Measurements from ENCODE around the gene SOX8. TPM values are rescaled to one million over a fixed set of nuclear protein-coding genes. Genes with fewer than 3 reads are reported as not detected.

SOX8 gene
- total RNA-seq, 4 donors from 2014 or later = 3.0 to 27.7 (median 11.4) TPM

GRCh38 chr16:977081-977701, 4.4 kb upstream of the SOX8 start:
- WGBS, 2 donors = 36% methylated on average over 25 of the region's 28 CpGs
- intact Hi-C loops (cut with DNase I; ENCODE audit: low total_unique reads) = no loop called here
- no peak for TF ChIP-seq POLR2A (IDR thresholded peaks at IDR 0.05)
- H3K4me3 ChIP-seq (ENCODE audit: low read depth, poor library complexity, severe bottlenecking) = no peak overlapping the region
- no peak for DNase-seq (ENCODE audit: low spot score in 2 of 2)

GRCh38 chr16:977896-978295, 3.7 kb upstream of the SOX8 start:
- no peak overlapping the region for H3K4me3 ChIP-seq (ENCODE audit: low read depth, poor library complexity, severe bottlenecking)
- no peak for DNase-seq (ENCODE audit: low spot score in 2 of 2)
- WGBS, 2 donors = 94% methylated on average over 8 of the region's 8 CpGs
- intact Hi-C loops (cut with DNase I; ENCODE audit: low total_unique reads) = no loop called here
- TF ChIP-seq CTCF (IDR thresholded peaks at IDR 0.05) = no peak
- TF ChIP-seq POLR2A (IDR thresholded peaks at IDR 0.05) = no peak

- DNase-seq (ENCODE audit: low spot score in 2 of 2) = no peak
Measured at GRCh38 chr16:978403-978802, 3.2 kb upstream of the SOX8 start.

GRCh38 chr16:979147-979546, 2.4 kb upstream of the SOX8 start:
- DNase-seq (ENCODE audit: low spot score in 2 of 2) = no peak
- 84 to 88% methylated on average over 8 to 14 of the region's 14 CpGs for WGBS, 2 donors
- TF ChIP-seq CTCF (IDR thresholded peaks at IDR 0.05) (no peak), POLR2A (IDR thresholded peaks at IDR 0.05) (no peak)
- intact Hi-C loops (cut with DNase I; ENCODE audit: low total_unique reads) = no loop called here
- no peak overlapping the region for H3K4me3 ChIP-seq (ENCODE audit: low read depth, poor library complexity, severe bottlenecking)

More at GRCh38 chr16:978403-978802, 3.2 kb upstream of the SOX8 start:
- TF ChIP-seq POLR2A (IDR thresholded peaks at IDR 0.05) (no peak), CTCF (IDR thresholded peaks at IDR 0.05) (no peak)
- no peak overlapping the region for H3K4me3 ChIP-seq (ENCODE audit: low read depth, poor library complexity, severe bottlenecking)
- 65 to 73% methylated on average over 6 to 9 of the region's 9 CpGs for WGBS, 2 donors
- intact Hi-C loops (cut with DNase I; ENCODE audit: low total_unique reads) = no loop called here

GRCh38 chr16:979859-980594, 1.5 kb upstream of the SOX8 start:
- DNase-seq (ENCODE audit: low spot score in 2 of 2) = no peak
- intact Hi-C loops (cut with DNase I; ENCODE audit: low total_unique reads) = no loop called here
- no peak overlapping the region for H3K4me3 ChIP-seq (ENCODE audit: low read depth, poor library complexity, severe bottlenecking)
- WGBS, 2 donors = 59 to 63% methylated on average over 19 to 27 of the region's 63 CpGs
- TF ChIP-seq CTCF (IDR thresholded peaks at IDR 0.05) (no peak), POLR2A (IDR thresholded peaks at IDR 0.05) (no peak)

GRCh38 chr16:980595-980854, 1.0 kb upstream of the SOX8 start:
- TF ChIP-seq POLR2A (IDR thresholded peaks at IDR 0.05) (no peak), CTCF (IDR thresholded peaks at IDR 0.05) (no peak)
- WGBS, 2 donors = 0% methylated on average over 2 of the region's 31 CpGs
- peak overlapping the region; percentile 42 for H3K4me3 ChIP-seq (ENCODE audit: low read depth, poor library complexity, severe bottlenecking)
- intact Hi-C loops (cut with DNase I; ENCODE audit: low total_unique reads) = no loop called here
- DNase-seq (ENCODE audit: low spot score in 2 of 2) = no peak

All from lower leg skin (tissue), 4 donors.